ENCODE measurements around the gene LCAT. TPM values are rescaled to one million over a fixed set of nuclear protein-coding genes. Genes with fewer than 3 reads are reported as not detected.

The LCAT gene
- total RNA-seq, 1 donor from 2014 or later, result 17.0 TPM

GRCh38 chr16:67948015-67948414 lies 4.1 kb upstream of the LCAT start:
- no peak for DNase-seq (ENCODE audit: low spot score)
- Mint-ChIP-seq H3K27me3 (ENCODE audit: unreplicated experiment) (peaks cover 8% of the 10 kb centered on the region), H3K27ac (ENCODE audit: unreplicated experiment) (no peak overlapping the region), H3K9me3 (ENCODE audit: unreplicated experiment) (no peaks in the 10 kb centered on the region), H3K4me3 (ENCODE audit: unreplicated experiment) (no peak overlapping the region), H3K4me1 (ENCODE audit: unreplicated experiment) (no peaks in the 10 kb centered on the region), H3K36me3 (ENCODE audit: low read depth, unreplicated experiment) (peaks cover 9% of the 10 kb centered on the region)
- TF ChIP-seq, protein P1, sequence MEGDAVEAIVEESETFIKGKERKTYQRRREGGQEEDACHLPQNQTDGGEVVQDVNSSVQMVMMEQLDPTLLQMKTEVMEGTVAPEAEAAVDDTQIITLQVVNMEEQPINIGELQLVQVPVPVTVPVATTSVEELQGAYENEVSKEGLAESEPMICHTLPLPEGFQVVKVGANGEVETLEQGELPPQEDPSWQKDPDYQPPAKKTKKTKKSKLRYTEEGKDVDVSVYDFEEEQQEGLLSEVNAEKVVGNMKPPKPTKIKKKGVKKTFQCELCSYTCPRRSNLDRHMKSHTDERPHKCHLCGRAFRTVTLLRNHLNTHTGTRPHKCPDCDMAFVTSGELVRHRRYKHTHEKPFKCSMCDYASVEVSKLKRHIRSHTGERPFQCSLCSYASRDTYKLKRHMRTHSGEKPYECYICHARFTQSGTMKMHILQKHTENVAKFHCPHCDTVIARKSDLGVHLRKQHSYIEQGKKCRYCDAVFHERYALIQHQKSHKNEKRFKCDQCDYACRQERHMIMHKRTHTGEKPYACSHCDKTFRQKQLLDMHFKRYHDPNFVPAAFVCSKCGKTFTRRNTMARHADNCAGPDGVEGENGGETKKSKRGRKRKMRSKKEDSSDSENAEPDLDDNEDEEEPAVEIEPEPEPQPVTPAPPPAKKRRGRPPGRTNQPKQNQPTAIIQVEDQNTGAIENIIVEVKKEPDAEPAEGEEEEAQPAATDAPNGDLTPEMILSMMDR (IDR thresholded peaks at IDR 0.05; ENCODE audit: unreplicated experiment), result no peak

- DNase-seq (ENCODE audit: low spot score), result no peak
- TF ChIP-seq, protein P1 (IDR thresholded peaks at IDR 0.05; ENCODE audit: unreplicated experiment), result no peak
- Mint-ChIP-seq H3K4me3 (ENCODE audit: unreplicated experiment) (no peak overlapping the region), H3K4me1 (ENCODE audit: unreplicated experiment) (no peaks in the 10 kb centered on the region), H3K36me3 (ENCODE audit: low read depth, unreplicated experiment) (peaks cover 7% of the 10 kb centered on the region), H3K27ac (ENCODE audit: unreplicated experiment) (no peak overlapping the region), H3K27me3 (ENCODE audit: unreplicated experiment) (peaks cover 6% of the 10 kb centered on the region), H3K9me3 (ENCODE audit: unreplicated experiment) (no peaks in the 10 kb centered on the region)
Measured at GRCh38 chr16:67946966-67947558, 3.1 kb upstream of the LCAT start.

DNA sequence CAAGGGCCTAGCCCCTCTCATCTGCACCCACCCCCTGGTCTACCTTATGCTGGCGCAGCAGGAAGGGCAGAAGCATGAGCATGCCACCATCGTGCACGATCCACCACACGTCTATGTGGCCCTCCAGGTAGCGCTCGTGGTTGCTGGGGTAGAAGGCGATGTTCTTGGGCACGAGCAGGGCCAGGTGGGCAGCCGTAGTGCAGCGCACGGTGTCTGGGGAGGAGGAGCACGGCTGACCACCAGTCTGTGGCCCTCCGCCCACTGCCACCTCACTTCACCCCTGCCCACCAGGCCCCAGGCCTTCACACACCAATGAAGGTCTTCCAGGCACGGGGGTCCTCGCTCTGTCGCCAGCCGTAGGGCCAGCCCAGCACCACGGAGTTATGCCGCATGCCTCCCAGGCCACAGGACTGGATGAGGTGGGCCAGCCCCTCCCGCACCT lies 2.2 kb upstream of the LCAT start:
- no peak for DNase-seq (ENCODE audit: low spot score)
- H3K4me3 Mint-ChIP-seq (ENCODE audit: unreplicated experiment), result no peak overlapping the region
- TF ChIP-seq, protein P1 (IDR thresholded peaks at IDR 0.05; ENCODE audit: unreplicated experiment), result no peak
- no peaks in the 10 kb centered on the region for H3K4me1 Mint-ChIP-seq (ENCODE audit: unreplicated experiment)
- H3K27me3 Mint-ChIP-seq (ENCODE audit: unreplicated experiment), result peaks cover 6% of the 10 kb centered on the region
- peaks cover 4% of the 10 kb centered on the region for H3K36me3 Mint-ChIP-seq (ENCODE audit: low read depth, unreplicated experiment)
- H3K27ac Mint-ChIP-seq (ENCODE audit: unreplicated experiment), result no peak overlapping the region
- no peaks in the 10 kb centered on the region for H3K9me3 Mint-ChIP-seq (ENCODE audit: unreplicated experiment)

DNA sequence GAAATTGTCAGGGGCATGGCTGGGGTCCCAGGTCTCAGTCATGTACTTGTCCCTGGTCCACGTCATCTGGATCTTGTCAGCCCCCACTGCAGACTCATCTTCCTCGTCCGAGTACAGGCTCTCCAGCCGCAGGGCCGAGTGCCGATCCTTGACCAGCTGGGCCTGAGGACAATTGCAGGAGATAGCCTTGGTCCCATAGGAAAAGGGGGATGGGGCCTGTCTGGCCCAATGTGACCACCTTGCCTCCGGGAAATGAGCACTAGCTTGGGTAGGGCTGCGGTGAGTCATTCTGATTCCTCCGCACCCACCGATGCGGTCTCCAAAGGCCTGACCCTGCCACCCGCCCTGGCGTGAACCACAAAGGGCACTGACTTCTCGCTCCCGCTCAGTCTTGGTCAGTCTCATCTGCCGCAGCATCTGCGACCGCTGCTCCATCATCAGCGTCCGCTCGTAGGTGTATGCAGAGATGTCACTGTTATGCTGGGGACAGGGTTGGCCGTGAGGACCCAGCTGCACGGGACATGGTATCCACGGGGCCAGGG lies 1.5 kb upstream of the LCAT start:
- peaks cover 4% of the 10 kb centered on the region for H3K36me3 Mint-ChIP-seq (ENCODE audit: low read depth, unreplicated experiment)
- no peak for DNase-seq (ENCODE audit: low spot score)
- H3K4me3 Mint-ChIP-seq (ENCODE audit: unreplicated experiment), result no peak overlapping the region
- TF ChIP-seq, protein P1 (IDR thresholded peaks at IDR 0.05; ENCODE audit: unreplicated experiment), result no peak
- no peak overlapping the region for H3K27ac Mint-ChIP-seq (ENCODE audit: unreplicated experiment)
- H3K9me3 Mint-ChIP-seq (ENCODE audit: unreplicated experiment), result no peaks in the 10 kb centered on the region
- no peaks in the 10 kb centered on the region for H3K4me1 Mint-ChIP-seq (ENCODE audit: unreplicated experiment)
- H3K27me3 Mint-ChIP-seq (ENCODE audit: unreplicated experiment), result peaks cover 4% of the 10 kb centered on the region

DNA sequence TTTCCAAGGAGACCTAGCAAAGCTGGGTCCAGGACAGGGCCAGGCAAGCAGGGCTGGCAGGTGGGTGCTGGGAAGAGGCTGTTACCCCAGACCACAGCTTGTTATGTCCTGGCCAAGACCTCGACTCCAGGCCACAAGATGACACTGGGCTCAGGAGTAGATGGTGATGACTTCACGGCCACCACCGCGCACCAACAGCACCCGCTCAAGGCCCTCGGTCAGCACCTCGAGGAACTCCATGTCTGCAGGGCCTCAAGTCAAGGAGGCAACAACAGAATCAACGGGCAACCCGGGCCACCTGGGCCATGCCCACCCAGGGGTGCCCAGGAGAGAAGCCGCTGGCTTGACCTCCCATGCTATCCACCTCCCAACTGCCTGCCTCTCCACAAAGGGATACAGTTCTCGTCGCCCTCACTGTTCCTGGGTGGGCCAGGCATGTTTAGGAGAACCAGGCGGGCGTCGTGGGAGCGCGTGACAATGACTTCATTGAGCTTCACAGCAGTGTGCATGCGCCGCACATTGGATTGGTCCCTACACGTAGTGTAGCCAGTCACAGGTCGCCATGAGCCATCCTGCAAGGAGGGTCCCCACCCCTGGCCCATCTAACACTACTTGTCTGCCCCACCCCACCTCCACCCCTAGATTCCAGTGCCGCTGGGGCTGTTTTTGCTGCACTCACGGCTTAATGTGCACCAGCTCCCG lies 921 bp upstream of the LCAT start:
- Mint-ChIP-seq H3K4me1 (ENCODE audit: unreplicated experiment) (no peaks in the 10 kb centered on the region), H3K4me3 (ENCODE audit: unreplicated experiment) (no peak overlapping the region), H3K9me3 (ENCODE audit: unreplicated experiment) (no peaks in the 10 kb centered on the region), H3K36me3 (ENCODE audit: low read depth, unreplicated experiment) (peaks cover 4% of the 10 kb centered on the region), H3K27me3 (ENCODE audit: unreplicated experiment) (peaks cover 4% of the 10 kb centered on the region), H3K27ac (ENCODE audit: unreplicated experiment) (no peak overlapping the region)
- DNase-seq (ENCODE audit: low spot score), result no peak
- TF ChIP-seq, protein P1 (IDR thresholded peaks at IDR 0.05; ENCODE audit: unreplicated experiment), result no peak

All from endothelial cell (in vitro differentiated cells).